Testis (tissue), 2 donors: ENCODE results near the gene PDCL2.

ENCODE experiments used
- POLR2A ChIP-seq: fragments of 450-650 bp; IDR thresholded peaks from one replicate; pipeline ENCODE4 v1.6.1; 2017; ENCODE audit warnings: antibody characterized with exemption, mild to moderate bottlenecking, moderate library complexity
- TF ChIP-seq, protein P1 (sequence below), 3 experiments: fragments of 450-650 bp in 2 of 3; fragments of 200-600 bp in 1 of 3; sonication (generic) in 1 of 3; IDR thresholded peaks; one replicate each; pipeline ENCODE4 v1.5.1; 2016 to 2019; ENCODE audit warnings: antibody characterized with exemption in 3 of 3, mild to moderate bottlenecking in 2 of 3, moderate library complexity in 1 of 3

- TF ChIP-seq, protein P1, sequence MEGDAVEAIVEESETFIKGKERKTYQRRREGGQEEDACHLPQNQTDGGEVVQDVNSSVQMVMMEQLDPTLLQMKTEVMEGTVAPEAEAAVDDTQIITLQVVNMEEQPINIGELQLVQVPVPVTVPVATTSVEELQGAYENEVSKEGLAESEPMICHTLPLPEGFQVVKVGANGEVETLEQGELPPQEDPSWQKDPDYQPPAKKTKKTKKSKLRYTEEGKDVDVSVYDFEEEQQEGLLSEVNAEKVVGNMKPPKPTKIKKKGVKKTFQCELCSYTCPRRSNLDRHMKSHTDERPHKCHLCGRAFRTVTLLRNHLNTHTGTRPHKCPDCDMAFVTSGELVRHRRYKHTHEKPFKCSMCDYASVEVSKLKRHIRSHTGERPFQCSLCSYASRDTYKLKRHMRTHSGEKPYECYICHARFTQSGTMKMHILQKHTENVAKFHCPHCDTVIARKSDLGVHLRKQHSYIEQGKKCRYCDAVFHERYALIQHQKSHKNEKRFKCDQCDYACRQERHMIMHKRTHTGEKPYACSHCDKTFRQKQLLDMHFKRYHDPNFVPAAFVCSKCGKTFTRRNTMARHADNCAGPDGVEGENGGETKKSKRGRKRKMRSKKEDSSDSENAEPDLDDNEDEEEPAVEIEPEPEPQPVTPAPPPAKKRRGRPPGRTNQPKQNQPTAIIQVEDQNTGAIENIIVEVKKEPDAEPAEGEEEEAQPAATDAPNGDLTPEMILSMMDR (IDR thresholded peaks at IDR 0.05) = no peak
- no peak for TF ChIP-seq POLR2A
Measured at GRCh38 chr4:55592014-55592413, at the start of gene PDCL2.
